Pulmonary artery endothelial cell (primary cell): ENCODE measurements around the gene TBC1D25. TPM values are rescaled to one million over a fixed set of nuclear protein-coding genes. Genes with fewer than 3 reads are reported as not detected.
A peak's percentile ranks its signal among the peaks of the same experiment; 100 is the strongest.

ENCODE experiments used
- DNase-seq: peaks from one replicate; pipeline ENCODE4 v3.0.0-alpha.2; 2011; ENCODE audit warnings: low read depth, low spot score
- total RNA-seq: library from RNA; depleted of rRNA; stranded (reverse); fragments of >200 nt; gene quantifications from 2 replicates; pipeline ENCODE4 v1.2.3, GENCODE V29; 2014

TBC1D25 gene, protein sequence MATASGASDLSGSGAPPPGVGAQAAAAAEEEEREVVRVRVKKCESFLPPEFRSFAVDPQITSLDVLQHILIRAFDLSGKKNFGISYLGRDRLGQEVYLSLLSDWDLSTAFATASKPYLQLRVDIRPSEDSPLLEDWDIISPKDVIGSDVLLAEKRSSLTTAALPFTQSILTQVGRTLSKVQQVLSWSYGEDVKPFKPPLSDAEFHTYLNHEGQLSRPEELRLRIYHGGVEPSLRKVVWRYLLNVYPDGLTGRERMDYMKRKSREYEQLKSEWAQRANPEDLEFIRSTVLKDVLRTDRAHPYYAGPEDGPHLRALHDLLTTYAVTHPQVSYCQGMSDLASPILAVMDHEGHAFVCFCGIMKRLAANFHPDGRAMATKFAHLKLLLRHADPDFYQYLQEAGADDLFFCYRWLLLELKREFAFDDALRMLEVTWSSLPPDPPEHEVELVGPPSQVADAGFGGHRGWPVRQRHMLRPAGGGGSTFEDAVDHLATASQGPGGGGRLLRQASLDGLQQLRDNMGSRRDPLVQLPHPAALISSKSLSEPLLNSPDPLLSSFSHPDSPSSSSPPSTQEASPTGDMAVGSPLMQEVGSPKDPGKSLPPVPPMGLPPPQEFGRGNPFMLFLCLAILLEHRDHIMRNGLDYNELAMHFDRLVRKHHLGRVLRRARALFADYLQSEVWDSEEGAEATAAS
- total RNA-seq, result 6.5 and 6.9 TPM in 2 replicates

GRCh38 chrX:48539345-48540027 lies at the start of gene TBC1D25:
TBC1D25 (plus strand) TSS chrX:48539714; CDS start chrX:48539798, 84 bp downstream.
- peak; percentile 89 for DNase-seq

DNA sequence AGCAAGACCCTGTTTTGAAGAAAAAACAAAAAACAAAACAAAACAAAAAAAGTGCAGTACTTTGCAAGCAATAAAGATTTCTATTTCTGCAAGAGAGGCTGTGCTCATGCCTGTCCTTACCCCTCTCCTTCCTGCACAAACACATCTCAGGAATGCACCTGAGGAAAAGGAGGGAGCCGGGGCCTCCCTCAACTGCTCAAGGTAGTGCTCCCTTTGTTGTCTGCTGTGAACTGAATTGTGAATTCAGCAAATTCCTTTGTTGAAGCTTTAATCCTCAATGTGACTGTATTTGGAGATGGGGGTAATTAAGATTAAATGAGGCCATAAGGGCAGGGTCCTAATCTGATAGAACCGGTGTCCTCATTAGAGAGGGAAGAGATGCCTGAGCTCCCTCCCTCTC lies 49.6 kb upstream of the TBC1D25 start:
- DNase-seq, result no peak

- DNase-seq, result no peak
Observed at GRCh38 chrX:48490661-48491060, 48.9 kb upstream of the TBC1D25 start.

DNA sequence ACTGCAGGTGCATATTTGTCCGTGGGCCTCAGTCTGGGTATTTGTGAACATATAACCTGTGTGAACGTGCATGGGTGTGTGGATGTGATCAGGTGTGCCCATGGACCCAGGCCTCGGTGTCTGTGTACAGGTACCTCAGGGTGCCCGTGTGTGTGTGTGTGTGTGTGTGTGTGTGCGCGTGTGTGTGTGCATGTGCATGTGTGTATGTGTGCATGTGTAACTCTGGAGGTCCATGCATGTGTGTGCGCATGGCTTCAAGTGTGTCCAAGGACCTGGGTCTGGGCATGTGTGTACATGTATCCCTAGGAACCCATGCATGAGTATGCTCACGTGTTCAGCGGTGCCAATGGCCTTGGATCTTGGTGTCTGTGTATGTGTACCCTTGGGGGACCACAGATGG lies 47.7 kb upstream of the TBC1D25 start:
- no peak for DNase-seq

GRCh38 chrX:48492293-48492910 lies 47.1 kb upstream of the TBC1D25 start:
- DNase-seq, result no peak

DNA sequence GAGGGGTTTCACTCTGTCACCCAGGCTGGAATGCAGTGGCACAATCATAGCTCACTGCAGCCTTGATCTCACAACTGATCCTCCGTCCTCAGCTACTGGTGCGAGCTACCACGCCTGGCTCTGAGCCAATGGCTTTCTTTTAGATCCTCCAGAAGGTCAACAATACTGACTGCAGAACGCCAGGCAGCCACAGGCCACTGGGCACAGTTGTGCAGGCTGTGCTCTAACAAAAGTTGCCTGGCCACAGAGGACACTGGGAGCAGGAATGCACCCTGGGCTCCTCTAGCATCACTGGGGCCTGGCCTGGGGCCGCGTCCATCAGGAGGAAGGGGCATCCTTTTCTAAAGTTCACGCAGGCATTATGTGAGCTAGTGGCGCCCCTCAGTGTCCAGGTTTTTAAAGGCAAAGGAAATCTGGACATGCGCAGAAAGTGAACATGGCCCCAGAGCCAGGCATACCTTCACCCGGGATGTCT lies 45.6 kb upstream of the TBC1D25 start:
- no peak for DNase-seq

DNA sequence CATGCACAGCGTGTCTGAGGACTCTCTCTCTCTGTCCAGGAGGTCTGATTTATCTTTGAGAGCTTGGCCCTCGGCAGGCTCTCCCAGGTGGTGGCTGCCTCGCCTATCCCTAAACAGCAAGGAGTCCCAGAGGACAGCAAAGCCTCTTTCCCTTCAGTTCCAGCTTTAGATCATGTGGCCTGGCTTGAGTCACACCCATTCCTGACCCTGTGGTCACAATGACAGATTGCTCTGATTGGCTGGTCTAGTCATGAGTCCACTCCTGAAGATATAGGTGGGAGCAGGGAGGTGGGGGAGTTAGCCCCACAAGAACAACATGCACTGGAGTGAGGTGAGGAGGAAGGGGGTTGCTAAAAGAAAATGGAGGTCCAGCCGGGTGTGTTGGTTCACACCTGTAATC lies 42.9 kb upstream of the TBC1D25 start:
- DNase-seq, result no peak

DNA sequence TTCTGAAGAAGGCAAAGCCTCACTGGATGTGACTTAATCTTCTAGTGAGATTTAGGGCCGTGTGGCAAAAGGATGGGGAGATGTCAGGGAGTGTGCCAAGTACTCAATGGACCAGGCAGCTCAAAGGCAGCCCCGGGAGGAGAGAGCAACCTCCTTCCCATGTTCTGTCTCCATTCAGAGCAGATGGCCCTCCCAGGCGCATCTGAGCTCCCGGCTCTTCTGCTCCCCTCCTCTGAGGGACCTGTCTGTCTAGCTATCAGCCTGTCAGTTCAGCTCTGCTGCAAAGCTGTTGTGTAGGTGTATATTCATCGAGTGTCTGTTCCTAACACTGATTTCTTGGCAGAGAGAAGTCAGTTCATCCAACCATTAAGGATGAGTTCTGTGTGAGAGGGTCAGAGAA lies 41.6 kb upstream of the TBC1D25 start:
- DNase-seq, result no peak

DNA sequence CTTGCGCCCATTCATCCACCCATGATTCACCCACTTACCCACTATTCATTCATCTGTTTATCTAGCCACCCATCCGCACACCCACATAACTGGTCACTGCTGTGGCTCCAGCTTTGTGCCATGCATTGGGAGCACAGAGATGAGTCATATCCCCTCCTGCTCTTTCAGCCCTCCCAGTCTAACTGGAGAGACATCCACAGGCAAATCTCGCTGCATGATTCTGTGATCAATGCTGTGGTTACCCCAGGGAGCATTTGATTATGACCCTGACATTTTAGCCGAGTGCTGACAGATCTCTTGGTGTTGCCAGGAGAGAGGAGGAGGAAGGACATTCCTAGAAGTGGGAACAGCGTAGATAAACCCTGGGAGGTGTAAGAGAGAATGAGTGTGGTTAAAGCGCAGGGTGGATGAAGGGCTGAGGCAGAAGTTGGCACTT lies 41.1 kb upstream of the TBC1D25 start:
- no peak for DNase-seq

- DNase-seq, result no peak
Observed at GRCh38 chrX:48504261-48504660, 35.3 kb upstream of the TBC1D25 start.

DNA sequence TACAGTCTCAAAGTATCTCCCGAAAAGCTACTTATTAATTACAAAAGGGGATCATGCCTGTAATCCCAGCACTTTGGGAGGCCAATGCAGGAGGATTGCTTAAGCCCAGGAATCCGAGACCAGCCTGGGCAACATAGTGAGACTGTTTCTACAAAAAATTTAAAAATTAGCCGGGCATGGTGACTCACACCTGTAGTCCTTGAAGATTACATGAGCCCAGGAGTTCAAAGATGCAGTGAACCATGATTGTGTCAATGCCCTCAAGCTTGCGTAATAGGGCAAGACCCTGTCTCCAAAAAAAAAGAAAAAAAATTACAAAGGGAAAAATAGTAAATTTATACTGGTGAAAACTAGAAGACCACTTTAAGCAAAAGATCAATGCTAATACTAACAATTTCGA lies 34.0 kb upstream of the TBC1D25 start:
- no peak for DNase-seq

DNA sequence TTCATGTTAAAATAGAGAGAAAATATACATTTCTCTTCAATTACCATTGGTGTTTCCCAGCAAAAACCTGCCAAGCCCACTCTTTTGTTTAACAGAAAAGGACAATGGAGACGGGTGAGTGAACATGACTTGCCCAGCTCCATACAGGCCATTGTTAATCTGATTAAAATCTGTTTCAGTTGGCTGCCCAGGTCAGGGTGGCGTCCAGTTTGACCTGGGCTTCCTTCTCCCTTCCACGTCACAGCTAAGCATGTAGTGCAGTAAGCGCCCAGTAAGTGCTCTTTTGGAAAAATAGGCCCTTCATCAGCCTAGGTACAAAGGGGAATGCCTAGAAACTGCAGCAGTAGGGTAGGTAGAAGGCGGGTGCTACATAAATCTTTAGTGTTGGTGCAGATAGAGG lies 32.3 kb upstream of the TBC1D25 start:
- DNase-seq, result no peak

- no peak for DNase-seq
Observed at GRCh38 chrX:48508400-48509244, 30.9 kb upstream of the TBC1D25 start, which contains the start of gene PORCN. PORCN (plus strand) TSS chrX:48508992; CDS start chrX:48509821, 829 bp downstream.

DNA sequence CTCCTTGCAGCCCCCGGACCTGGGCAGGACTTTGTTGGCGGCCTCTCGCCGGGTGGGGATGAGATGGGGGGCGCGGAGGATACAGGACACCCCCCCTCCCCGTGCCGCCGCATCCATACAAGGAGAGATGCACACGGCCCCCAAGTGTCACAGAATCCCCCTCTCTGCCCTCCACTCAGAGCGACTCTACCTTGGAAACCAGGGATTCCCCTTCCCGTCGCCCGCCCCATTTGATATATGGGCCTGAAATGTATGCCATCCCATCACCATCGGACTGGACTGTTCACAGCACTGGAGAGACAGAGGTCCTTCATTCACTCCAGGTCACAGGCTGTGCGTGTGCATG lies 30.3 kb upstream of the TBC1D25 start:
- DNase-seq, result no peak

- no peak for DNase-seq
Observed at GRCh38 chrX:48509619-48510018, 29.9 kb upstream of the TBC1D25 start.

DNA sequence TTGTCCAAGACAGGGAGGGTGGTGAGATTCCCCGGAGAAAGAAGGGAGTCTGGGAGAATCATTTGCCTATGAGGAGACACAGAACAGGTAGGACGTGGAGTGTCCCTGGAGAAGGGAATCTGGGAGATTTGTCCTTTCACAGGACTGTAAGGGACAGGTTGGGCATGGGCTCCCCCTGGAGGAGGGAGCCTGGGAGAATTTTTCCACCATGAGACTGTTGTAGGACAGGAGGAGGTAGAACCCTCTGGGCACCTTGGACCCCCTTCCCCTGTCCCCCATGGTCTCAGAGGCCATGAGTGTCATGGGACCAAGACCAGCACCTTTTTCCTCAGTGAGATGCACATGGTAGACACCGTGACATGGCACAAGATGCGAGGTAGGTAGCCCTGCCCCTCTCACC lies 28.0 kb upstream of the TBC1D25 start:
- DNase-seq, result no peak

- no peak for DNase-seq
Observed at GRCh38 chrX:48512371-48512935, 27.1 kb upstream of the TBC1D25 start.

- DNase-seq, result no peak
Observed at GRCh38 chrX:48513670-48514069, 25.8 kb upstream of the TBC1D25 start.

DNA sequence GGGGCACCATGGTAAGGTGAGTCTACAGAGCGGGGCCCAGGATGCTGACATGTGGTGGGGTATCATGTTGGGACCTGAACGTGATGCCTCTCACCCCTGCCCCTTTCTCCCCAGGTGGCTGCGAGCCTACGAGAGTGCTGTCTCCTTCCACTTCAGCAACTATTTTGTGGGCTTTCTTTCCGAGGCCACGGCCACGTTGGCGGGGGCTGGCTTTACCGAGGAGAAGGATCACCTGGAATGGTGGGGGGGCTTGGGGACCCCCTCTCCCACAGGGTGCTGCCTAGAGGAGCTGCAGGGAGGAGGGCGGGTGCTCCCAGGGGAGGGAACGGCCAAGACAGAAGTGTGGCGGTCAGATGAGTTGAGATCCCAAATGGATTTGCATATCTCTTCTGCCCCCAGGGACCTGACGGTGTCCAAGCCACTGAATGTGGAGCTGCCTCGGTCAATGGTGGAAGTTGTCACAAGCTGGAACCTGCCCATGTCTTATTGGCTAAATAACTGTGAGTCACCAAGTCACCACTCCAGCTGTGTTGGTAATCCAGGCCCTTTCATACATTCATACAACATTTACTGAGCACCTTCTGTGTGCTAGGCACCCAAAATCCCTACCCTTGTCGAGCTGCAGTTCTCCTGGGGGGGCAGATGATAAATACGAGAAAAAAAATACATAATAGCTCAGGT lies 25.2 kb upstream of the TBC1D25 start:
- no peak for DNase-seq
